Activated CD8-positive, alpha-beta memory T cell treated with anti-CD3 and anti-CD28 coated beads for 1 hour (primary cell): ENCODE data around the gene TNFSF4.

Source experiments
- DNase-seq, 2 donors: peaks; one replicate each; pipeline ENCODE4 v3.0.0-alpha.2; 2020; ENCODE audit warnings: low read depth in 1 of 2; ENCODE audit errors: extremely low read depth in 1 of 2

The TNFSF4 gene

DNA sequence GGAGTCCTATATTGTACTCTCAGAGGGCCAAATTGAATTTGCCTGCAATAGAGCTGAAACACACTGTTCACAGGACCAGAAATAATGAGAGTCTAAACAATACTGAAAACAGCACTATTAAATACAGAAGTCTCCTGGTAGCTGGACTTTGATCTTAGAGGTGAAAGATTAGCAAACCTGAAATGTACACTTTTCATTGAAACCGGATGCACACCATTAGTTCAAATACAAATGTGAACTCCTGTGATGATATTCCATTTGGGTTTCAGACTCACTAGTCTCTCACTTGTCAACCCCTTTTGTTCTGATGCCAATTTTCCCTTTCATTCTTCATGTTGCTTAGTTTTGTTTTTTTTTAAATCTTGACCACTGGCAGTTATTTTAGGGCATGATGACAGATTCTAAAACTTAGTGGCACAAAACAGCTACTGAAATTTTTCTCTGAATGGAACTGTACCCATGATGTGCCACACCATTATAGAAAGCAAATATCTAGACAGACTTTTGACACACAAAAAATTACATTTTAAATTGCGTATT is 5.9 kb upstream of the TNFSF4 start:
- DNase-seq = no peak

GRCh38 chr1:173210716-173211231 is 3.6 kb upstream of the TNFSF4 start:
- DNase-seq = no peak

DNA sequence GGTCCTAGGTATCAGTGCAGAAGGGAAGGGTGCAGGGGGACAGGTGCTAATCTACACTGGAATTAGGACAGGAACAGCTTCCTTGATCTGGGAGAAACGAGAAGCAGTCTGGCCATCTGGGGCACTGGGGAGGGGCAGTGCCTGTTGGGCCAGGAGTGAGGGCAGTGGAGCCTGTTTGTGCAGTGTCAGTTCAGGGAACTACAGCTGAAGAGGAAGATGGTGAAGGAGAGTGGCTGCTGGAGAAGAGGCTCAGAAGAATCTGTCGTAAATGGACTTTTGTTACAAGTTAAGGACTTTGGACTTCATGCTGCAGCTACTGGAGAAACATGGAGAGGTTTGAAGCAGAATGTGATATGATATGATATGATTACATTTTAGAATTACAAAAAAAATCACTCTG is 3.2 kb upstream of the TNFSF4 start:
- DNase-seq = no peak

DNA sequence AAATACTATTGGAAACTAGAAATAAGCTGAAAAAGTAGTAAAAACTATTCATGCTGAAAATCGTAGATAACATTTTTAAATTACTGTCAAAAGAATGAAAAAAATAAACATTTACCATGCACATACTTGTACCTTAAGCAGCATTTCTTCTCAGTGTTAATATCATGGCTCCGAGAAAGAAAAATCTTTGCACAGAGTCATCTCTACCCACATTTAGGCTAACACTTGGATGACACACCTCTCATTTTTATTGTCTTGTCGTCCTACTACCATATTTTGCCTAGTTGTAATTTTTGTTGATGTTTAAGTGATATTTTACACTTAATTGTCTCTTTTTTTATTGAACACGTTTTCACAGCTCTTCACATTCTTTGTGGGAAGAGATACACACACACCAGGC is 1.7 kb upstream of the TNFSF4 start:
- DNase-seq = no peak

GRCh38 chr1:173208146-173208545 is 1.0 kb upstream of the TNFSF4 start:
- DNase-seq = no peak

DNA sequence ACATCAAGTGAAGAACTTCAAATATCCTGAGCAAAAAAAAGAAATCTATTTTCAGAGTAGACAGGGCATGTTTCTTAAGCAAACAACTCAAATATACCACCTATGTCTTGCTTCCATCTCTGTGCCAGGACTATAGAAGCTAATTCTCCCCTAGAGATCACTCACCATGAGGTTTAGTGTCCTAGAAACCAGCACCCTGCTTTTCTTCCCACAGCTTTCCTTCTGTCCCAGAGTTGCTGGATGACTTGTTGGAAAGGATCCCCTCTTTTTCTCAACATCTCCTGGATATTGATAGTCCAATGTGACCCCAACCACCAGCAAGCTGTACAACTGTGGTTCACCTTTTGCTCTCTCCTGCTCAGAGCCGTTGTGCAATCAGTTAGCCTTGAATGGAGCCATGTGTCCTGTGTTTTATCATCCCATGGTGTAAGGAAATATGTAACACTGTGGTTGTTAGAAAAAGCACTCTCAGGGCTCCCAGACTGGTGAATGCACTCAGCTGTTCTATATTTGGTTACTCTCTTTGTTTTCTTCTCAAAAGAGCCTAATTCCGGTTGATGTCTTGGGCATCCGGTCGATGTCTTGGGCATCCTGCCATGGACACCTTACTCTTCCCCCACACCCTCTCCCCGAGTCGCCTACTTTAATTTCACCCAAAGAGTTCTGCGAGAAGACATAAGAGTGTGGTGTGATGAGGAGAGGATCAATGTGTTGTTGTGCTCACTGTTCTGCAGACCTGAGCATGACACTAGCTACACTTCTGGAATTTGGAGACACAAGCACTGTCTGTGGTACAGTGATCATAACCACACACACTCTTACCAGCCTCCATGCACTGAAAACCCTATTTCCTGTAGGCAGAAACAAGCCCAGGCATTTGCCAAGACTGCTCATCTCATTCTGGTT is 1.7 kb downstream of the TNFSF4 start:
- no peak for DNase-seq

GRCh38 chr1:173204693-173205092 is 2.4 kb downstream of the TNFSF4 start:
- no peak for DNase-seq

- no peak for DNase-seq
Observed at GRCh38 chr1:173202424-173203145, 4.5 kb downstream of the TNFSF4 start.

- no peak for DNase-seq
Observed at GRCh38 chr1:173201969-173202368, 5.2 kb downstream of the TNFSF4 start.

GRCh38 chr1:173195596-173196088 is 11.5 kb downstream of the TNFSF4 start:
- no peak for DNase-seq

DNA sequence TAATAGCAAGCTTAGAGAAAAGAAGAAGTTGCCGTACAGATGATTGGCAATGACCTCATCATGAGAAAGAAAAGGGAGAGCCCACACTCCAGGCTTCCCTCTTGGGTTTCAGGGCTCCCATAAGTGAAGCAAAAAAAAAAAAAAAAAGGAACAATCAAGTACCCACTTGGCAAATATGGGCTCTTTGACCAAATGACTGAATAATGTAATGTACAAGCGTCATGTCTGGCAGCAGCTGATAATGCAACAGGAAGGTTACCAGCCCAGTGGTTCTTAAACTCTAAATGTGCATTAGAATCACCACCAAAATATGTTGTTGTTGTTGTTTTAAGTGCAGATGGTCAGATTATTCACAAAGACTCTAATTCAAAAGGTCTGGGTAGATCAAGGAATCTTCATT is 13.5 kb downstream of the TNFSF4 start:
- no peak for DNase-seq

- DNase-seq = no peak
Observed at GRCh38 chr1:173191011-173191705, 16.0 kb downstream of the TNFSF4 start.

DNA sequence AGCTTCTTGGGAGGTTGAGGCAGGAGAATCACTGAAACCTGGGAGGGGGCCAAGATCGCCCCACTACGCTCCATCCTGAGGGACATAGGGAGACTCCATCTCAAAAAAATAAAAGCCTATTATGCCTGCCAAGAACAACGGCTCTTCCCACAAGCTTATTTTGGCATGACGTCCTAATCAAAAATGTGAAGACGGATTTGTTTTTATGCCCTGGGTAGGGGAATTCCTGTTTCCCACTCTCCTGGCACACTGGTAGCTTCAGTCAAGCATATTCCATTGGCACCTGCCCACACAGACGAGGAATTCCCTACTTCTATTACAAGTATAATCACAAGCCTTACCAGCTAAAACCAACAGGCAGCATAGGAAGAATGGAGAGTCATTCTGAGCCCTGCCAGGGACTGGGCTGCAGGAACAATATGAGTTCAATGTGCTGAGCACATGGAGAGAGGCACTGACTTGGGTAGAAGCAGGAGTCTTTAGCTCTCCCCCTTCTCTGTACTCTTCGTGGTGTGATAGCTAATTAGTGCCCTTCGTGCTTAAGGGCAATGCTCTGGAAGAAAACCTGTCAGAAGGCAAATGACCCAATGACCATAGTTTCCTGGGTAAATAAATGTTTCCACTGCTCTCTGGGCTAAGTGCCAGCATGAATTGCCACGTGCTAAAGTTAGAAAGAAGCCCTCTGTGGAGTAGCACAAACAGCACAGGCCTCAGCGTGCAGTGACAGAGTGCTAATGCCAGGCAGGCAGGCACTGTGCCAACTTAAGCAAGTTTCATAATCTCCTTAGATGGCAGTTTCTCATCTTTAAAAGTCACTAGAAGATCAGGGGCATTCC is 16.8 kb downstream of the TNFSF4 start:
- DNase-seq = no peak

DNA sequence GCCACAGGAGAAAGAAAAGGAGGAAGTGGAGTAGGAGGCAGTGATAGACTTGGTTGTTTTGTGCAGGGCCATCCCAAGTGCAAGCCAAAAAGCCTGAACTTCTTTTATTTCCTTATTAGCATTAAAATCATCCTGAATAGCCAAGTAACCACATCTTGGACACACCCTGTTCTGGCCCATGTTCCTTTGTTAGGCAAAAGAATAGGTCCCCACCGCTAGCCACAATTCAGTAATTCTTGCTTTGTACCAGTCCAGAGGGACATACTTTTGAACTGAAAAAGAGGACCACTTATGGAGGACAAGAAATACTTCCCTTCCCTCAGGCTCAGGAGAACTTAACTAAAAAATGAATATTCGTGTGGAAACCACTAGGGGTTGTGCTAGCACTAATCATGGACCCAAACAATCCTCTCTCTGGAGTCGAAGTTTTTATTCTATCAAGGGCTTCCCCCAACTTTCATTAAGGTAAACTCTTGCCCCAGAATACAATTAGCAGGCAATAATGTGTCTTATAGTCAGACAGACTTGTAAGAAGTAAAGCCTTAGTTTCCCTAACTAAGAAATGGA is 19.4 kb downstream of the TNFSF4 start:
- no peak for DNase-seq

- DNase-seq = no peak
Observed at GRCh38 chr1:173181791-173182190, 25.3 kb downstream of the TNFSF4 start.

GRCh38 chr1:173176246-173176645 is 30.9 kb downstream of the TNFSF4 start:
- DNase-seq = no peak

GRCh38 chr1:173175514-173176145 is 31.5 kb downstream of the TNFSF4 start:
- DNase-seq = no peak

DNA sequence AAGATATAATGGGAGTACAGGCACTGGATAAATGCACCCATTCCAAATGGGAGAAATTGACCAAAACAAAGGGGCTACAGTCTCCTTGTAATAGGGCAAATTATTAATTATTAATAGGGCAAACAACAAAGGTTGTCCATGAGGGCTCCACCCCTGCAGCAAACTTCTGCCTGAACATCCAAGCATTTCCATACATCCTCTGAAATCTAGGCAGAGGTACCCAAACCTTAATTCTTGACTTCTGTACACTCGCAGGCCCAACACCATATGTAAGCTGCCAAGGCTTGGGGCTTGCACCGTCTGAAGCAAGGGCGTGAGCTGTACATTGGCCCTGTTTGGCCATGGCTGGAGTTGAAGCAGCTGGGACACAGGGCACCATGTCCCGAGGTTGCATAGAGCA is 33.7 kb downstream of the TNFSF4 start:
- no peak for DNase-seq

DNA sequence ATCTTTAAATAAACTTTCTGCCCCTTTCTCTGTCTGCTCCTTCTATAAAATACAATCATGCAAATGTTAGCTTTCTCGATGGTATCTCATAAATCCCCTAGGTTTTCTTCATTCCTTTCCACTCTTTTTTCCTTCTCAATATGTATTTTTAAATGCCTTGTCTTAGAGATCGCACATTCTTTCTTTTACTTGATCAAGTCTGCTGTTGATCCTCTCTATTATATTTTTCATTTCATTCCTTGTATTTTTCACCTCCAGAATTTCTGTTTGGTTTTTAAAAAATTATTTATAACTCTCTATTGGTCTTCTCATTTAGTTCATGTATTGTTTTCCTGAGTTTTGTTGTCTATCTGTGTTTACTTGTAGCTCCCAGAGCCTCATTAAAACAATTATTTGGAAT is 36.0 kb downstream of the TNFSF4 start:
- DNase-seq = no peak
